ENCODE data around the gene IGSF8.

DNA sequence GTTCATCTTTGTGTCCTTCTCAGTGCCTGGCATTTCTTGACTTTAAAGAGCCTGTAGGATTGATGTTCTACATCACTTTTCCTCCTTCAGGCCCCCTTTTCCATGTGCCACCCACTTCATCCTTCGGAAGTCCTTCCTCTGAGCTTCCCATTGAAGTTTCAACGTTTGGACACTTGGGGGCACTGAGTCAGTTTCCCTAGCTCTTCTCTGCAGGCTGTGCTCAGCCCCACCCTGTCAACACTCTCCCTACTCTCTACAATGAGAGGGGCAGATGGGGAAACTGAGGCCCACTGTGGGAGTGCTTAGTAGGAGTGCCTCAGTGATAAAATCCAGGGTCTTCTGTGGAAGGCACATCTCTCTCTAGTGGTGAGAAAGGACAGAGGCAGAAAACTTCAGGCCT, 40.3 kb downstream of the IGSF8 start:
- no peak for TF ChIP-seq EHMT2 (IDR thresholded peaks at IDR 0.05; ENCODE audit: low read depth)
- TF ChIP-seq SMC3 (IDR thresholded peaks at IDR 0.05) = no peak
- TF ChIP-seq, protein P1, sequence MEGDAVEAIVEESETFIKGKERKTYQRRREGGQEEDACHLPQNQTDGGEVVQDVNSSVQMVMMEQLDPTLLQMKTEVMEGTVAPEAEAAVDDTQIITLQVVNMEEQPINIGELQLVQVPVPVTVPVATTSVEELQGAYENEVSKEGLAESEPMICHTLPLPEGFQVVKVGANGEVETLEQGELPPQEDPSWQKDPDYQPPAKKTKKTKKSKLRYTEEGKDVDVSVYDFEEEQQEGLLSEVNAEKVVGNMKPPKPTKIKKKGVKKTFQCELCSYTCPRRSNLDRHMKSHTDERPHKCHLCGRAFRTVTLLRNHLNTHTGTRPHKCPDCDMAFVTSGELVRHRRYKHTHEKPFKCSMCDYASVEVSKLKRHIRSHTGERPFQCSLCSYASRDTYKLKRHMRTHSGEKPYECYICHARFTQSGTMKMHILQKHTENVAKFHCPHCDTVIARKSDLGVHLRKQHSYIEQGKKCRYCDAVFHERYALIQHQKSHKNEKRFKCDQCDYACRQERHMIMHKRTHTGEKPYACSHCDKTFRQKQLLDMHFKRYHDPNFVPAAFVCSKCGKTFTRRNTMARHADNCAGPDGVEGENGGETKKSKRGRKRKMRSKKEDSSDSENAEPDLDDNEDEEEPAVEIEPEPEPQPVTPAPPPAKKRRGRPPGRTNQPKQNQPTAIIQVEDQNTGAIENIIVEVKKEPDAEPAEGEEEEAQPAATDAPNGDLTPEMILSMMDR (IDR thresholded peaks at IDR 0.05) = peak; percentile 23; the same call in 1 of the 3 replicates
- TF ChIP-seq, protein P2, sequence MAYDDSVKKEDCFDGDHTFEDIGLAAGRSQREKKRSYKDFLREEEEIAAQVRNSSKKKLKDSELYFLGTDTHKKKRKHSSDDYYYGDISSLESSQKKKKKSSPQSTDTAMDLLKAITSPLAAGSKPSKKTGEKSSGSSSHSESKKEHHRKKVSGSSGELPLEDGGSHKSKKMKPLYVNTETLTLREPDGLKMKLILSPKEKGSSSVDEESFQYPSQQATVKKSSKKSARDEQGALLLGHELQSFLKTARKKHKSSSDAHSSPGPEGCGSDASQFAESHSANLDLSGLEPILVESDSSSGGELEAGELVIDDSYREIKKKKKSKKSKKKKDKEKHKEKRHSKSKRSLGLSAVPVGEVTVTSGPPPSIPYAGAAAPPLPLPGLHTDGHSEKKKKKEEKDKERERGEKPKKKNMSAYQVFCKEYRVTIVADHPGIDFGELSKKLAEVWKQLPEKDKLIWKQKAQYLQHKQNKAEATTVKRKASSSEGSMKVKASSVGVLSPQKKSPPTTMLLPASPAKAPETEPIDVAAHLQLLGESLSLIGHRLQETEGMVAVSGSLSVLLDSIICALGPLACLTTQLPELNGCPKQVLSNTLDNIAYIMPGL (CRISPR knock-in tag; IDR thresholded peaks at IDR 0.05; ENCODE audit: borderline replicate concordance) = no peak
- TF ChIP-seq ZSCAN20 (CRISPR knock-in tag; IDR thresholded peaks at IDR 0.05) = no peak
- TF ChIP-seq RAD21 (conservative IDR thresholded peaks at IDR 0.05 in 1 of 2, IDR thresholded peaks at IDR 0.05 in 1 of 2) = no peak; a peak in 1 of 5 replicates
- TF ChIP-seq JUN (IDR thresholded peaks at IDR 0.05) = no peak
- no peak for TF ChIP-seq RNF2 (IDR thresholded peaks at IDR 0.05; ENCODE audit: borderline replicate concordance, low read depth)
- no peak for TF ChIP-seq JUNB (IDR thresholded peaks at IDR 0.05)
- no peak for TF ChIP-seq CEBPB (IDR thresholded peaks at IDR 0.05)
- TF ChIP-seq RFX5 (IDR thresholded peaks at IDR 0.05) = no peak
- TF ChIP-seq KDM1A (IDR thresholded peaks at IDR 0.05; ENCODE audit: low read depth) = no peak
- TF ChIP-seq MAFK (IDR thresholded peaks at IDR 0.05; ENCODE audit: partially characterized antibody) = no peak

Measured in A549 (cell line).